GM12864 (cell line): ENCODE data around the gene VBP1.

Experiments
- DNase-seq: peaks from one replicate; pipeline ENCODE4 v3.0.0-alpha.2; 2011; ENCODE audit warnings: low read depth
- H3K4me3 ChIP-seq: 2 replicates; pipeline ENCODE4 v1.5.1; 2011; ENCODE audit warnings: mild to moderate bottlenecking, low read depth, low read length, control low read depth
- CTCF ChIP-seq: IDR thresholded peaks from 2 replicates; pipeline ENCODE4 v1.5.1; 2011; ENCODE audit warnings: low read depth, mild to moderate bottlenecking, moderate library complexity, low read length, control low read depth, inconsistent platforms; ENCODE audit errors: missing control alignments

The VBP1 gene

GRCh38 chrX:155235891-155236290, 19.6 kb downstream of the VBP1 start:
- TF ChIP-seq CTCF, result no peak
- no peak overlapping the region for H3K4me3 ChIP-seq
- no peak for DNase-seq

- no peak overlapping the region for H3K4me3 ChIP-seq
- DNase-seq, result no peak
- TF ChIP-seq CTCF, result no peak
Measured at GRCh38 chrX:155237719-155238118, 21.5 kb downstream of the VBP1 start.

- no peak for DNase-seq
- no peak for TF ChIP-seq CTCF
- H3K4me3 ChIP-seq, result no peak overlapping the region
Measured at GRCh38 chrX:155242300-155242699, 26.0 kb downstream of the VBP1 start.

- no peak overlapping the region for H3K4me3 ChIP-seq
- DNase-seq, result no peak
- TF ChIP-seq CTCF, result no peak
Measured at GRCh38 chrX:155246748-155247147, 30.5 kb downstream of the VBP1 start.

- no peak for DNase-seq
- no peak overlapping the region for H3K4me3 ChIP-seq
- TF ChIP-seq CTCF, result no peak
Measured at GRCh38 chrX:155247497-155247896, 31.2 kb downstream of the VBP1 start.

- no peak for TF ChIP-seq CTCF
- no peak for DNase-seq
- no peak overlapping the region for H3K4me3 ChIP-seq
Measured at GRCh38 chrX:155251391-155251790, 35.1 kb downstream of the VBP1 start.

- no peak for DNase-seq
- no peak overlapping the region for H3K4me3 ChIP-seq
- TF ChIP-seq CTCF, result no peak
Measured at GRCh38 chrX:155259752-155260151, 43.5 kb downstream of the VBP1 start.
